Measurements from ENCODE around the gene LDLRAD3. TPM values are rescaled to one million over a fixed set of nuclear protein-coding genes. Genes with fewer than 3 reads are reported as not detected.

LDLRAD3 gene
- total and polyA plus RNA-seq, 4 donors: 2.3 to 19.6 (median 10.8) TPM

DNA sequence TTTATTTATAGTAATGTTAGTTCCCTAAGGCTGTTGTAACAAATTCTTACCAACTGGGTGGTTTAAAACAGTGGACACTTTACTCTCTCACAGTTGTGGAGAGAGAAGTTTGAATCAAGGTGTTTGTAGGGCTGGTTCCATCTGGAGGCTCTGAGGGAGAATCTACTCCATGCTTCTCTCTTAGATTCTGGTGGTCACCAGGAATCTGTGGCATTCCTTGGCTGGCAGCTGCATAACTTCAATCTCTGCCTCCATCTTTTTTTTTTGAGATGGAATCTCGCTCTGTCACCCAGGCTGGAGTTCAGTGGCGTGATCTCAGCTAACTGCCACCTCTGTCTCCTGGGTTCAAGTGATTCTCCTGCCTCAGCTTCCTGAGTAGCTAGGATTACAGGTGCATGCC is 46.3 kb downstream of the LDLRAD3 start:
- intact Hi-C loops (cut with DNase I): no loop called here
- Histone ChIP-seq H3K4me1 (ENCODE audit: control insufficient read depth in 1 of 2, insufficient read depth in 2 of 2, low read length in 2 of 2) (no peaks in the 10 kb centered on the region), H3K27me3 (ENCODE audit: control insufficient read depth in 1 of 2, insufficient read depth in 2 of 2, low read length in 1 of 2) (no peaks in the 10 kb centered on the region), H3K27ac (ENCODE audit: low read depth in 1 of 2, low read length in 2 of 2) (no peak overlapping the region), H3K36me3 (ENCODE audit: control insufficient read depth in 1 of 2, insufficient read depth in 2 of 2, low read length in 1 of 2) (no peaks in the 10 kb centered on the region), H3K4me3 (ENCODE audit: low read length in 2 of 2) (no peak overlapping the region), H3K9me3 (ENCODE audit: control insufficient read depth, low read length) (no peaks in the 10 kb centered on the region)
- ATAC-seq (ENCODE audit: low FRiP score) (no peak), DNase-seq (no peak)
- WGBS, 2 donors: 94 to 98% methylated on average over 2 of the region's 2 CpGs

- ATAC-seq (ENCODE audit: low FRiP score): no peak
- intact Hi-C loops (cut with DNase I): no loop called here
Observed at GRCh38 chr11:35990816-35991215, 47.0 kb downstream of the LDLRAD3 start.

GRCh38 chr11:35992548-35992947 is 48.7 kb downstream of the LDLRAD3 start:
- no peaks in the 10 kb centered on the region for H3K27me3 ChIP-seq (ENCODE audit: control insufficient read depth in 1 of 2, insufficient read depth in 2 of 2, low read length in 1 of 2)
- no peaks in the 10 kb centered on the region for H3K36me3 ChIP-seq (ENCODE audit: control insufficient read depth in 1 of 2, insufficient read depth in 2 of 2, low read length in 1 of 2)
- H3K27ac ChIP-seq (ENCODE audit: low read depth in 1 of 2, low read length in 2 of 2): no peak overlapping the region
- peaks cover 0 to 3% of the 10 kb centered on the region in 2 donors for H3K4me1 ChIP-seq (ENCODE audit: control insufficient read depth in 1 of 2, insufficient read depth in 2 of 2, low read length in 2 of 2)
- intact Hi-C loops (cut with DNase I): no loop called here
- peaks cover 1% of the 10 kb centered on the region for H3K9me3 ChIP-seq (ENCODE audit: control insufficient read depth, low read length)
- DNase-seq: no peak
- no peak for ATAC-seq (ENCODE audit: low FRiP score)
- no peak overlapping the region for H3K4me3 ChIP-seq (ENCODE audit: low read length in 2 of 2)

More at GRCh38 chr11:35990816-35991215, 47.0 kb downstream of the LDLRAD3 start:
- WGBS, 2 donors: 98 to 100% methylated on average over 3 of the region's 3 CpGs
- no peaks in the 10 kb centered on the region for H3K27me3 ChIP-seq (ENCODE audit: control insufficient read depth in 1 of 2, insufficient read depth in 2 of 2, low read length in 1 of 2)
- no peaks in the 10 kb centered on the region for H3K36me3 ChIP-seq (ENCODE audit: control insufficient read depth in 1 of 2, insufficient read depth in 2 of 2, low read length in 1 of 2)
- H3K4me3 ChIP-seq (ENCODE audit: low read length in 2 of 2): no peak overlapping the region
- no peaks in the 10 kb centered on the region for H3K4me1 ChIP-seq (ENCODE audit: control insufficient read depth in 1 of 2, insufficient read depth in 2 of 2, low read length in 2 of 2)
- H3K27ac ChIP-seq (ENCODE audit: low read depth in 1 of 2, low read length in 2 of 2): no peak overlapping the region
- no peak for DNase-seq
- H3K9me3 ChIP-seq (ENCODE audit: control insufficient read depth, low read length): no peaks in the 10 kb centered on the region

DNA sequence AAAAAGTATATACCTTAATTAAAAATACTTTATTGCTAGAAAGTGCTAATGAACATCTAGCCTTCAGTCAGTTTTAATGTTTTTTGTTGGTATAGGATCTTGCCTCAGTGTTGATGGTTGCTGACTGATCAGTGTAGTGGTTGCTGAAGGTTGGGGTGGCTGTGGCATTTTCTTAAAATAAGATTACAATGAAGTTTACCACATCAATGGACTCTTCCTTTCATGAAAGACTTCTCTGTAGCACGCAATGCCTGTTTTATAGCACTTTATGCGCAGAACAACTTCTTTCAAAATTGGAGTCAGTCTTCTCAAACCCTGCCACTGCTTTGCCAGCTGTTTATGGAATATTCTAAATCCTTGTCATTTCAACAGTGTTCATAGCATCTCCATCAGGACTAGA is 50.6 kb downstream of the LDLRAD3 start:
- ATAC-seq (ENCODE audit: low FRiP score) (no peak), DNase-seq (no peak)
- Histone ChIP-seq H3K4me1 (ENCODE audit: control insufficient read depth in 1 of 2, insufficient read depth in 2 of 2, low read length in 2 of 2) (peaks cover 0 to 3% of the 10 kb centered on the region in 2 donors), H3K9me3 (ENCODE audit: control insufficient read depth, low read length) (peaks cover 1% of the 10 kb centered on the region), H3K36me3 (ENCODE audit: control insufficient read depth in 1 of 2, insufficient read depth in 2 of 2, low read length in 1 of 2) (no peaks in the 10 kb centered on the region), H3K27me3 (ENCODE audit: control insufficient read depth in 1 of 2, insufficient read depth in 2 of 2, low read length in 1 of 2) (no peaks in the 10 kb centered on the region), H3K27ac (ENCODE audit: low read depth in 1 of 2, low read length in 2 of 2) (no peak overlapping the region), H3K4me3 (ENCODE audit: low read length in 2 of 2) (no peak overlapping the region)
- WGBS, 2 donors: 94 to 97% methylated on average over 2 of the region's 2 CpGs
- intact Hi-C loops (cut with DNase I): no loop called here

GRCh38 chr11:35995681-35996271 is 51.9 kb downstream of the LDLRAD3 start:
- DNase-seq (no peak), ATAC-seq (ENCODE audit: low FRiP score) (no peak)
- H3K27ac ChIP-seq (ENCODE audit: low read depth in 1 of 2, low read length in 2 of 2): no peak overlapping the region
- peaks cover 1% of the 10 kb centered on the region for H3K9me3 ChIP-seq (ENCODE audit: control insufficient read depth, low read length)
- WGBS, 2 donors: 18 to 27% methylated on average over 5 of the region's 5 CpGs
- intact Hi-C loops (cut with DNase I): no loop called here
- no peak overlapping the region for H3K4me3 ChIP-seq (ENCODE audit: low read length in 2 of 2)
- peaks cover 0 to 3% of the 10 kb centered on the region in 2 donors for H3K4me1 ChIP-seq (ENCODE audit: control insufficient read depth in 1 of 2, insufficient read depth in 2 of 2, low read length in 2 of 2)
- no peaks in the 10 kb centered on the region for H3K36me3 ChIP-seq (ENCODE audit: control insufficient read depth in 1 of 2, insufficient read depth in 2 of 2, low read length in 1 of 2)
- no peaks in the 10 kb centered on the region for H3K27me3 ChIP-seq (ENCODE audit: control insufficient read depth in 1 of 2, insufficient read depth in 2 of 2, low read length in 1 of 2)

GRCh38 chr11:35997902-35998520 is 54.1 kb downstream of the LDLRAD3 start:
- 97% methylated on average over 6 of the region's 6 CpGs for WGBS, 2 donors
- DNase-seq (no peak), ATAC-seq (ENCODE audit: low FRiP score) (no peak)
- no peak overlapping the region for H3K4me3 ChIP-seq (ENCODE audit: low read length in 2 of 2)
- intact Hi-C loops (cut with DNase I): no loop called here
- peaks cover 0 to 3% of the 10 kb centered on the region in 2 donors for H3K4me1 ChIP-seq (ENCODE audit: control insufficient read depth in 1 of 2, insufficient read depth in 2 of 2, low read length in 2 of 2)
- no peaks in the 10 kb centered on the region for H3K36me3 ChIP-seq (ENCODE audit: control insufficient read depth in 1 of 2, insufficient read depth in 2 of 2, low read length in 1 of 2)
- H3K9me3 ChIP-seq (ENCODE audit: control insufficient read depth, low read length): peaks cover 1% of the 10 kb centered on the region
- no peak overlapping the region for H3K27ac ChIP-seq (ENCODE audit: low read depth in 1 of 2, low read length in 2 of 2)
- no peaks in the 10 kb centered on the region for H3K27me3 ChIP-seq (ENCODE audit: control insufficient read depth in 1 of 2, insufficient read depth in 2 of 2, low read length in 1 of 2)

GRCh38 chr11:35998634-35999033 is 54.8 kb downstream of the LDLRAD3 start:
- Histone ChIP-seq H3K27ac (ENCODE audit: low read depth in 1 of 2, low read length in 2 of 2) (no peak overlapping the region), H3K4me3 (ENCODE audit: low read length in 2 of 2) (no peak overlapping the region), H3K4me1 (ENCODE audit: control insufficient read depth in 1 of 2, insufficient read depth in 2 of 2, low read length in 2 of 2) (peaks cover 0 to 3% of the 10 kb centered on the region in 2 donors), H3K36me3 (ENCODE audit: control insufficient read depth in 1 of 2, insufficient read depth in 2 of 2, low read length in 1 of 2) (no peaks in the 10 kb centered on the region), H3K9me3 (ENCODE audit: control insufficient read depth, low read length) (peaks cover 1% of the 10 kb centered on the region), H3K27me3 (ENCODE audit: control insufficient read depth in 1 of 2, insufficient read depth in 2 of 2, low read length in 1 of 2) (no peaks in the 10 kb centered on the region)
- intact Hi-C loops (cut with DNase I): no loop called here
- DNase-seq: no peak
- 96% methylated on average over 6 of the region's 6 CpGs for WGBS, 2 donors
- no peak for ATAC-seq (ENCODE audit: low FRiP score)

DNA sequence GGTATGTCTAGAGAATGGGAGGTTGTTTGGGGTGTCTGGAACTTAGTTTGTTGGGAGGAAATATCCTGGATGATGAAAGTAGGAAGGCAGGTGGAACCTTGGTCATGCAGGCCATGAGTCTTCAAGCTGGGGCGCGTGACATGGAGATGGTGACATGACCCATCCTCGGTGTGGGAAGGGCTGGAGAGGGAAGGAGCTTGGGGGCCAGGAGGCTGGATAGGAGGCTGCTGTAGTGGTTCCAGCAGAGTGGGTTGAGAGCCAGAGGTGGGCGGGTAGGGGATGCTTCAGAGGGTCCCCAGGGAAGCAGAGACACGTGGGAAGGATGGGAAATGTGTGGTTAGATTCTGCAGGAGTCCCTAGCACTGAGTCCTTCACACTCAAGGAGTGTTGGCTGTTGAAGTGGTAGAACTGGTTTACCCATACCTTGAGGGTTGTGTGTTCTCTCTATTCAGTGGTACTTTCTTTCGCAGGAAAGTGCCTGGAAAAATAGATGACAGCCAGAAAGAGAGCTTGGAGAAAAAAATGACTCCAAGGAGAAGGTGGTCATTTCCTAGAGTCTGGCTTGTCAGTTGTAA is 56.8 kb downstream of the LDLRAD3 start:
- no peak overlapping the region for H3K4me3 ChIP-seq (ENCODE audit: low read length in 2 of 2)
- WGBS, 2 donors: 92 to 93% methylated on average over 6 of the region's 6 CpGs
- no peaks in the 10 kb centered on the region for H3K36me3 ChIP-seq (ENCODE audit: control insufficient read depth in 1 of 2, insufficient read depth in 2 of 2, low read length in 1 of 2)
- peaks cover 0 to 3% of the 10 kb centered on the region in 2 donors for H3K4me1 ChIP-seq (ENCODE audit: control insufficient read depth in 1 of 2, insufficient read depth in 2 of 2, low read length in 2 of 2)
- no peak for DNase-seq
- ATAC-seq (ENCODE audit: low FRiP score): no peak
- H3K27ac ChIP-seq (ENCODE audit: low read depth in 1 of 2, low read length in 2 of 2): no peak overlapping the region
- H3K27me3 ChIP-seq (ENCODE audit: control insufficient read depth in 1 of 2, insufficient read depth in 2 of 2, low read length in 1 of 2): no peaks in the 10 kb centered on the region
- H3K9me3 ChIP-seq (ENCODE audit: control insufficient read depth, low read length): peaks cover 1% of the 10 kb centered on the region
- intact Hi-C loops (cut with DNase I): no loop called here

DNA sequence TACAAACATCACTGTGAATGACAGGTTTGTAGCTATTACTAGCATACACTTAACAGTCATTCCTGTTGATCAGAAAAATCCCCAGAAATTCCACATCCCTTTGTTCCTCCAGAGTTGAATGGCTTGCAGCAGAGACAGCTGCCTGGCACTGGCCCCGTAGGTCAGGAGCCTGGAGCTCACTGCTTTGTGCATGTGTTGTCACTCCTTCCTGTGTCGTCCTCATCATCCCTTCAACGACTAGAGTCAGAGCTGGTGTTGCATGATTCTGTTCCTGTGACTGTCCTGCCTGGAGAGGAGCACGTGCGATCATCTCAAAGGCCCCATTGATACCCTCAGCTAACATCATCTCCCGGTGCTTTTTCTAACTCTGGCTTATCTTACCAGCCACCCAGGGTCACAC is 58.3 kb downstream of the LDLRAD3 start:
- intact Hi-C loops (cut with DNase I): no loop called here
- no peaks in the 10 kb centered on the region for H3K36me3 ChIP-seq (ENCODE audit: control insufficient read depth in 1 of 2, insufficient read depth in 2 of 2, low read length in 1 of 2)
- H3K27me3 ChIP-seq (ENCODE audit: control insufficient read depth in 1 of 2, insufficient read depth in 2 of 2, low read length in 1 of 2): no peaks in the 10 kb centered on the region
- H3K4me3 ChIP-seq (ENCODE audit: low read length in 2 of 2): no peak overlapping the region
- H3K27ac ChIP-seq (ENCODE audit: low read depth in 1 of 2, low read length in 2 of 2): no peak overlapping the region
- ATAC-seq (ENCODE audit: low FRiP score): no peak
- no peak for DNase-seq
- no peaks in the 10 kb centered on the region for H3K9me3 ChIP-seq (ENCODE audit: control insufficient read depth, low read length)
- 78 to 84% methylated on average over 6 of the region's 6 CpGs for WGBS, 2 donors
- no peaks in the 10 kb centered on the region for H3K4me1 ChIP-seq (ENCODE audit: control insufficient read depth in 1 of 2, insufficient read depth in 2 of 2, low read length in 2 of 2)
